ENCODE measurements around the gene PIK3CD.

Gene PIK3CD

DNA sequence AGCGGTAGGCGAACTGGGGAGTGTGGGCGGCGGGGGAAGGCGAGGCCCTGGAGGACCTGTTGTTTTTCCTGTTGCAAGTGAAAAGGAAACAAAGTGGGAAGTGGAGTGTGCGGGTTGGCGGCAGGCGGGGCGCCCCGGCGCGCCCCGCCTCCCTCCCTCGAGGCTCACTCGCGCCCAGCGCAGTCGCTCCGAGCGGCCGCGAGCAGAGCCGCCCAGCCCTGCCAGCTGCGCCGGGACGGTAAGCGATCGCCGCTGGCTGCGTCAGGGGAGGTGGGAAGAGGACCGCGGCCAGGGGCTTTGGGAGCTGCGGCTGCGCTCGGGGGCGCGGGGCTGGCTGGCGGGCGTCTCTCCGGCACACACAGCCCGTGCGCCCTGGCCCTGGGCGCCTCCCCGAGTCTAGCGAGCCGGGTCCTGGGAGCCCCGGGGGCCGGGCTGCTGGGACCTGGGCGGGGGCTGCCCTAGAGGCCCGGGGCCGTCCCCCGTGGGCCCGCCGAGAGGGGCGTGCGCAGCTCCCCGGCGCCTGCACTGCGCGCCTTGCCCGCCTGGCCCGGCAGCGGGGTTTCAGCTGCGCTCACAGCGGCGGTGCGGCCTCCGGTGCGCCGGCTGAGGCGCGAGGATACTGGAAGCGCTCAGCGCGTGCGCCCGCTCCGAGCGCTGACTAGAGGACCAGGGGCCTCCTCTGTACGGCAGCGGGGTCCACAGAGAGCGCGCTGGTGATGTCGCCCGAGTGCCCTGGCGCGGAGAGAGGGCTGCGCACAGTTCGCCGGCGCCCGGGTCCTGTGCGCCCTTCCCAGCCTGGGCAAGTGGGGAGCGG, at the start of gene PIK3CD:
PIK3CD (plus strand) TSS at position 167 of the 814 bp plus-strand sequence. CDS start 58,725 bp downstream, outside the sequence.
- DNase-seq (ENCODE audit: low spot score): no peak

DNA sequence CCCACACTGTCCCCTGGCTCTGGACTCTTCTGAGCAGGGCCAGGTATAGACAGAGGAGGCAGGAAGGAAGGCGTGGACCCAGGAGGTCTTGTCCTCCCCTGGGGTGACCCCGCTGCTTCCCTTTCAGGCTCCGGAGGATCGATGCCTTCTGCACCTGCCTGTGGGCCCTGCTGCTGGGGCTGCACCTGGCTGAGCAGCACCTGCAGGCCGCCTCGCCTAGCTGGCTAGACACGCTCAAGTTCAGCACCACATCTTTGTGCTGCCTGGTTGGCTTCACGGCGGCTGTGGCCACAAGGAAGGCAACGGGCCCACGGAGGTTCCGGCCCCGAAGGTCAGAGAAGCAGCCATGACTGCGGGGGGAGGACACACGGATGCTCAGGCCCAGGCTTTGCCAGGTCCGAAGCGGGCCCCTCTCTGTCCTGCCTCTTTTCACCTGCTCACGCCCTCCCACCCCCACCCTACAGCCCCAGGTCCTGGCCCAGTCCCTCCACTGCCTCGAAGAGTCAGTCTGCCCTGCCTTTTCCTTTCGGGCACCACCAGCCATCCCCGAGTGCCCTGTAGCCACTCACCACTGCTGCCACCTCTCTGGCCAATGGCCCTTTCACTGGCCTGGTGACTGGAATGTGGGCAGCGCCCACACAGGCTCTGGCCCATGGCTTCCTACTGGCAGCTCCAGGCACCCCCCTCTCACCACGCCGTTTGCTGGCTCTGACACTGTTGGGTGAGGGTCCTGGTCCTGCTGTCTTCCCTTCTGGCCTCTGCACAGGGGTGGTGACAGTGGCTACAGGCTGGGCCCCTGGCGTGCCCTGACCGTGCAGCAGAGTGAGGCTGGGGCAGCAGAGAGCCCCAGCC, 49.4 kb upstream of the PIK3CD start:
- DNase-seq (ENCODE audit: low spot score): no peak

DNA sequence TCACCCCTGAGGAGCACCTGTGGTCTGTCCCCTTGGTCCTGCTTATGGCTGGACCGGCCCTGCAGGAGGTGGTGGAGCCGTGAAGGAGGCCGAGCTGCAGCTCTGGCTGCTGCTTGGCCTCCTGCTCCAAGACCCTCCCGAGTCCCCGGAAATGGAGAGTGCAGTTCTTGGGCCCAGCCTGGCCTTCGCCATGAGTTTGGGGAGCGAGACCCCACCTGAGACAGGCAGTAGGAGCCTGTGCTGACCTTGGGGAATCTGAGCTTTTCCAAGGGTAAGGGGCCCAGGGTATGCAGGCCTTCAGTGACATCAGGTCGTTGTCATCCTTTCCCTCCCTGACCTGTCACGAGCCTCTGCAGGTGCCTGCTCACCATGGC, 48.8 kb upstream of the PIK3CD start:
- no peak for DNase-seq (ENCODE audit: low spot score)

DNA sequence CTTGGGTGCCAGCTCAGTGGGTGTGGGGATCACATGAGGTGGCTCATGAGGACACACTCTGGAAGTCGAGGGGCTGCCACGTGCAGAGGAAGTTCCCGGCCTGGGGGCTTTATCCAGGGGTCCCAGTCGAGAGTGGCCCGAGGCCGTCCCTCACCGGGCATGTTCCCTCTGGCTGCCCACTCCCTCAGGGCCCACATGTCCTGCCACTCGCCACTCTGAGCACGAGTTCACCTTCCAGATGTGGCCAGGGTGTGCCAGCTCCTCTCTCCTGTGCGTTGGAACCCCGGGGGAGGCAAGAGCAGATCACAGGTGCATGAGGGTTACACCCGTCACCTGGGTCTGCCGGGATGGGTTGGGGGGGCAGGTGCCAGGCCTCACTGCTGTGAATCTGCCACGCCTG, 48.2 kb upstream of the PIK3CD start:
- DNase-seq (ENCODE audit: low spot score): no peak

DNA sequence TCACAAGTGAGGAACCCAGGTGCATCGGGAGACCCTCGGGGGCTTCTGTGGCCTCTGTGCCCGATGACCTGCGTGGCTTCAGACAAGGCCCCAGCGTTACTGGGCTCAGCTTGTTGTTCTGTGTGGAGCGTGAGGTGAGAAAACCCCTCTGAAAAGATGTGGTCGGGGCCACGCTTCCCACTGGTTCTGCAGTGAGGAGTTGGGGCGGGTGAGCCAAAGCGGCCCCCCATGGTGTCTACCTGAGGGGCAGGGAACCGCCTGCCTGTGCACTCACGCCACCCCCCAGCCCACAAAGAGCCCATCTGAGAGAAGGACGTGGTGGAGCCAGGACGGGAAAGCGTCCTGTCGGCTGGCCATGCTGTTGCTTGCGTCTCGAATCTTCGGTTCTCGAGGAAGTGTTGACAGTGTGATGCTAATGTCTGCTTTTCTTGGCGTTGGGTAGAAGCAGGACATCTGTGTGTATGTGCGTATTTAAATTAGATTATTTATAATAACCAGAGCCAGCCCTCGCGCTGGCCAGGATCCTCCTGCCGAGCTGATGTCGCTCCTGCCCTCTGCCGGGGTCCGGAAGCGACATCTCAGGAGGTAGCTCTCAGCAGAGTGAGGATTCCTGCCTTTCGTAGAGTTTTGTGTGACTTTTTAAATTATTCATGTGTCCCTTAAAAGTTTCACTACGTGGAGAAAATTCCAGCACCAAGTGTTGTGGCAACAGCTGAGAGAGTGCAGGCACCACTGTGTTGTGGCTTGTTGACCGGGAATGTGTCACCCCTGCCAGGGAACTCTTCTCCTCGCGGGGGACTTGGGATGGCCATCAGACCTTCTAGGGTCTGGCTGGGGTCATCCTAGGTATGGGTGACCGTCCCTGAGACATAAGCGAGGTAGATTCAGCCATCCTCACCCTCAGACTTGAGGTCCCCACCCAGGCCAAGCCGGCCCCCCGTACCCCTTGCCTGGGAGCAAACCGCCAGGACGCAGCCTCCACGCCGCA, 47.5 kb upstream of the PIK3CD start:
- no peak for DNase-seq (ENCODE audit: low spot score)

DNA sequence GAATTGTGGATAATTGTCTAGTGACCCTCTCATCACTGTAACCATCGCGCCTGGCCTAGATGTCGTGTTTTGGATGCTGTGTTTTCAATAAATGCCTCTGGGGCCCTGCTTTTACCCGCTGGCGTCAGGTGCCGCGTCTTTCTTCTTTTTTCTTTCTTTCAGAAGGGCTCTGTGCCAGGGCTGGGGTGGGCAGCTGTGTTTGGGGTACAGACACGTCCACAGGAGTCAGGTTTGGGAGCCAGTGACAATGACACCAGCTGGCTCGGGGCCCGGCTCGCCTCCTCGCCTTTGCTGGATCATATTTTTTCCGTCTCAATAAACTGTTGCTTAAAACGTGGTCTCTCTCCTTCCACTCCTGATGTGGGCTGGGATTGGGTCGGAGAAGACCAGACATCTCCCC, 46.7 kb upstream of the PIK3CD start:
- no peak for DNase-seq (ENCODE audit: low spot score)

DNA sequence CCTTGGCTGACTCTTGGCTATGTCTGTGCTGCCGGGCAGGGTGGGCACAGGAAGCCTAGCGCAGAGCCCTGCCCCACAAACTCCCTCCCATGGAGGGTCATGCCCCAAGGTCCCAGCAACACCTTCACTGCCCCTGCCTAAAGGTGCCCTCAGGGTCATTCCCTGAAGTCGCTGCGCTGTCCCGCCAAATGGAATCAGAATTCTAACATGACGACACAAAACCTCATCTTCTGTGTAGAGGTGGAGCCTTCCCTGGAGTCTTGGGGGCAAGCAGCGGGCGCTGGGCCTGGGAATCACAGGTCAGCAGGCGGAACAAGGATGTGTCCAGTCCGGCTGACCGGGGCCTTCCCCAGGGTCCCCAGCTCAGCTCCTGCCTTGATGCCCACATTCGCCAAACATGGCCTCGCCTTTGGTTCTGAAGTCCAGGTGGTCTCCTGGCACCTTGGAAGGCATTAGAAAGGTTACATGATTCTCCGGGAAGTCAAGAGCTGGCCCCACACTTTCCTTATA, 45.5 kb upstream of the PIK3CD start:
- no peak for DNase-seq (ENCODE audit: low spot score)

DNA sequence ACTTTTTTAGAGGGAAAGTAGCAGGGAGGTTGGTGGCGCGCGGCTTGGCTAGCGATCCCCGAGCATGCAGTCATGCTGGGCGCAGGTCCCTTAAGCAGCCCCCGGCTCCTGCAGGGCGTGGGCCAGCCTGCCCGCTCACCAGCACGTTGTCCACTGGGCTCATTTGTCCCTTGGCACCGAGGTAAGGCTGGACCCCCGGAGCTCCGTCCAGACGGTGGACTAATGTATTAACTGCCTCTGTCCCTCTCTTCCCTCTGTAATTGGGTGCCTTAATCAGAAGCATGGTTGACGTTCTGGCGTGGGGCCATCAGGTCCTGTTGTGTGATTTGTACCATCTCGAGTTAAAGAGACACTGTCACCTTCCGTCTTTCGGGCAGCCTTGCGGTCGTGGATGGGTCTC, 45.1 kb upstream of the PIK3CD start:
- no peak for DNase-seq (ENCODE audit: low spot score)

DNA sequence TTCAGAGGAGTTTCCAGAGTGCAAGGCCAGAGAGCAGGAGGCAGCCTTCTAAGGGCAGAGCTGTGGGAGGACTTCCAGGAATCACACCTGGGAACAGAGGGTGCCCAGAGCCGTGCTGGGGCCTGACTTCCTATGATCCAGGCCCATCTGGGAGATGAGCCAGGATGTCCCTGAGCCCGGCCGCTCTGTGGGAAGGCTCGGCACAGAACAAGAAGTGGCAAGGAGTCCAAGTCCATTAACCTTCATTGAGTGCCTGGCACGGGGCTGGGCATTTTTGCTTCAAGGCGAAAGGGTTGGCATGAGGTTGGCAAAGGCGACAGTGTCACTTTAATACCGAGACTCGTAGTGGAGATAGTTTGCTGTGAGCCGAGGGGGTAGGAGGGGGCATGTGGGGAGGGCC, 44.6 kb upstream of the PIK3CD start:
- no peak for DNase-seq (ENCODE audit: low spot score)

DNA sequence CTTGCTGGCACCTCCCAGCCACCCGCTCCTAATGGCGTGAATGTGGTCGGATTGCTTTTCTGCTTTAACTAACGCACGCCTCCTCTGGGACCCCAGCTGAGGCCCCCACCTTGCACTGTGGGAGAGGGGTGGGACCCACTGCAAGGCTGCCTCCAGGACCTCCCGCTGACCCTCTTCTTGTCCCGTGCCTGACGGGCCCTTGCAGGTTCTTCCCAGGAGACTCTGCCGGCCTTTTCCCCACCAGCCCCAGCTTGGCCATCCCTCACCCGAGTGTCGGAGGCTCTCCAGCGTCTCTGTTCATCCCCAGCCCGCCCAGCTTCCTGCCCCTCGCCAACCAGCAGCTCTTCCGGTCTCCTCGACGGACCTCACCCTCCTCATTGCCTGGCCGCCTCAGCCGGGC, 44.2 kb upstream of the PIK3CD start:
- no peak for DNase-seq (ENCODE audit: low spot score)

DNA sequence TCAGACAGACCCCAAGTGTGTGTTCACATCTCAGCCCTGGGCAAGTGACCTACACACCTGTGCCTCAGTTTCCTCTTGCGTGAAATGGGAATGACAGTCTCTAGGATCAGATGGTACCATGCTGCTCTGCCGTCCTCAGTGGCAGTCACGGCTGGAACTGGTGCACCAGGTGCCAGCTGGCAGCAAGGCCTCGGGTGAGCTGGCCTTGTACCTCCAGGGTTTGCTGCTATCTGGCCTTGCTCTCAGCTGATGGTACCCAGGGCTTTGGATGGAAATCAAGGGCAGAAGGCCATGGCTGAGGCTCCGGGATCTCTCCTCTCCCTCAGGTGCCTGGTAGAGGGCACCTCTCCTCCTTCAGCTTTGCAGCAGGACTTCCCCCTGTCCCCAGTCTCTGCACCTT, 41.5 kb upstream of the PIK3CD start:
- no peak for DNase-seq (ENCODE audit: low spot score)

DNA sequence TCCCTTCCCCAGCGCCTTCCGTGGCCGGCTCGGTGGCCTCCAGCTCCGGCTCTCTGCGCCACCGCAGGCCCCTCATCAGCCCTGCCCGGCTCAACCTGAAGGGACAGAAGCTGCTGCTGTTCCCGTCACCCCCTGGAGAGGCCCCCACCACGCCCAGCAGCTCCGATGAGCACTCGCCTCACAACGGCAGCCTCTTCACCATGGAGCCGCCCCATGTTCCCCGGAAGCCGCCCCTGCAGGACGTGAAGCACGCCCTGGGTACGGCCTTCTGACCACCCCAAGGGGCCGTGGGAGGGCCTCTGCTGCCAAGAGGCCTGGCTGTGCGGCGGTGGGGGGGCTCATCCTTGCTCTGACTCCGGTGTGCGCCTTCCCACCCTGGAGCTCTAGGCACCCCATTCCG, 41.0 kb upstream of the PIK3CD start:
- DNase-seq (ENCODE audit: low spot score): no peak

DNA sequence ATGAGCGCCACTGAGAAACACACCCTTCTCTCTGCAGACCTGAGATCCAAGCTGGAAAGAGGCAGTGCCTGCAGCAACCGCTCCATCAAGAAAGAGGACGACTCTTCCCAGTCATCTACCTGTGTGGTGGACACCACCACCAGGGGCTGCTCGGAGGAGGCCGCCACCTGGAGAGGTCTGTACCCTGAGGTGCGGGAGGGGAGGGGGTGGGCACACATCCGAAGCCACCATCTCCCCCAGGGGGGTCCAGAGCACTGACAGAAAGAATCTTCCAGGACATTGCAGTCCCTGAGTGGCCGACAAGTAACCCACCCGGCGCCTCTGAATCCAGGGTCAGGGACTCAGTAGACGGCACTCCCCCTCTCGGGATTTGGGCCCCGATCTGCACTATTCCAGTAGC, 39.8 kb upstream of the PIK3CD start:
- no peak for DNase-seq (ENCODE audit: low spot score)

DNA sequence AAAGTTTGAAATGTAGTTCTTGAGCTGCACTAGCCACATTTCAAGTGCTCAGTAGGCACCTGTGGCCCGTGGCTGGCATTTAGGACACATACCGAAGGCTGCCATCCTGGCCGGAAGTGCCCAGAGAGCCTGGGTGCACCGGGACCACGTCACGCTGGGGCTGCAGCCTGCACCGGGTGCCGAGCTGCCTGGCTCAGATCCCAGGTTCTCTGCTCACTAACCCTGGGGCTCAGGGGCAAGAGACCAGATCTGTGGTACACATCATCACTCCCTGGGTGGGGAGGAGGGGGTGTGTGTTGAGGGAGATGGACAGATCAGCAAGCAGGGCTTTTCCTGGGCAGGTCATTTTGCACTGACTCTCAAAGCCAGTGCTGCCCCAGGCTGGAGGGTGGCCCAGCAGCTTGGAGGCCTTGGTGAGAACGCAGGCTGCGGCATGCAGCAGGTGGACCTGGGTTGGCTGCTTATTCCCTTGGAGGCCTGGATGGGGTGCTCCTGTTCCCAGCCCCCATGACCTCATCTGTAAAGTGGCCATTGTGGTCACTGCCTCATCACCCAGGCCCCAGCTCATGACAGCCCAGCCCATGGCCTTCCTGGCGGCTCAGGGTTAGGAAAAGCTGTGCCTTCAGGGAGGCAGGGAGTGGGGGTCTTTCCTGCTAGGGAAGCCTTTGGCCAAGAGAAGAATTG, 39.2 kb upstream of the PIK3CD start:
- DNase-seq (ENCODE audit: low spot score): no peak

DNA sequence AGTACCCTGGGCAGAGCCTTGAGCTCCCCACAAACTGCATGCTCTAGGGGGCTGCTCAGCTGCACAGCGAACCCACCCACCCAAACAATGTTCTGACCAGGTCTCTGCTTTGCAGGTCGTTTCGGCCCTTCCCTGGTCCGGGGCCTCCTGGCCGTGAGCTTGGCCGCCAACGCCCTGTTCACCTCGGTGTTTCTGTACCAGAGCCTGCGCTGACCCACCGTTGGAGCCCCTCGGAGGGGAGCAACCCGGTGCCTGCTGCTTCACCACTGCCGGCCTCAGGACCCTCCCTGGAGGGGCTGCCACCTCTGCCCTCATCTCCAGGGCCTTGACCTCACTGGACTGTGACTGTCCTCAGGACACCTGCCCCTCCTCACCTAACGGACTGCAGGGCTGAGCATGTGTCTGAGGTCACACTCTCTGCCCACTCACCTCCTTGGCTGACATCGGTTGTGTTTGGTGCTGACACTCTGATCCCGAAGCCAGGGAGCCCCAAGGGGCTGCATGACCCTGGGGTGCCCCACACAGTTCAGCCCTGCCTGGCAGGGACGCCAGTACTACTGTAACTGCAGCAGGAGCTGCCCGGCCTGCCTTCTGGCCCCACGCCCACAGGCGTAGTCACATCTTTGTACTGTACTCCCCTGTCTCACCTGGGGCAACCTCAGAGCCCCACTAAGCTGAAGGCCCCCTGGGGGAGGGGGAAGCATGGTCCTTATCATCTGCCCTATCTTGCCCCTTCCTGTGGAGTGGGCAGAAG, 38.5 kb upstream of the PIK3CD start:
- DNase-seq (ENCODE audit: low spot score): no peak

DNA sequence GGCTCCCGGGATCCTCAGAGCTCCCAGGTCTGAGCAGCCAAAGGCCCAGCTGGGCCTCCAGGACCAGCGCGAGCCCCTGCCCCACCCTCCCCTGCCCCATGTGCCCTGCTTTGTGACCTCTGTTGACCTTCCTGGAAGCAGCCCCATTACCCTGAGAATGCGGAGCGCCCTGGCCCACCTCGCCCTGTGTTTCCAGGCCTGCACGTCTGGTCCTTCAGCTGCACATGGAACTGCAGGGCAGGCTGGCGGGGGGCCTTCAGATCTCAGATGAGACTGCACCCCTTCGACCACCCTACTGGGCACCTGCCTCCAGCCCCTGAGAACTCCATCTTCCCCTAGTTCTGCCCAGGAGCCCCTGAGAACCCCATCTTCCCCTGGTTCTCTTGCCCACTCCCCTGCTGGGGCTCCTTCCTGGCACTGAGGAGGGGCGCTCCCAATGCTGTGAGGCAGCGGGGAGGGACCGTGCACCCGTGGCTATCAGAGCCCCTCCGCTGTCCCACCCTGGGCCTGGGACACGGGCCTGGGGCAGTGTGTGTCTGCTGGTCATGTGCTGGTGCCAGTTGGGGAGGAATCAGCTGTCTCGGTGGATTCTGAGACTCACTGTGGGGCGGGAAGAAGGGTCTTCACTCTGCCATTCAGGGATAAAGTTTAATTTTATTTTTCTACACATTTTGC, 37.8 kb upstream of the PIK3CD start:
- no peak for DNase-seq (ENCODE audit: low spot score)

DNA sequence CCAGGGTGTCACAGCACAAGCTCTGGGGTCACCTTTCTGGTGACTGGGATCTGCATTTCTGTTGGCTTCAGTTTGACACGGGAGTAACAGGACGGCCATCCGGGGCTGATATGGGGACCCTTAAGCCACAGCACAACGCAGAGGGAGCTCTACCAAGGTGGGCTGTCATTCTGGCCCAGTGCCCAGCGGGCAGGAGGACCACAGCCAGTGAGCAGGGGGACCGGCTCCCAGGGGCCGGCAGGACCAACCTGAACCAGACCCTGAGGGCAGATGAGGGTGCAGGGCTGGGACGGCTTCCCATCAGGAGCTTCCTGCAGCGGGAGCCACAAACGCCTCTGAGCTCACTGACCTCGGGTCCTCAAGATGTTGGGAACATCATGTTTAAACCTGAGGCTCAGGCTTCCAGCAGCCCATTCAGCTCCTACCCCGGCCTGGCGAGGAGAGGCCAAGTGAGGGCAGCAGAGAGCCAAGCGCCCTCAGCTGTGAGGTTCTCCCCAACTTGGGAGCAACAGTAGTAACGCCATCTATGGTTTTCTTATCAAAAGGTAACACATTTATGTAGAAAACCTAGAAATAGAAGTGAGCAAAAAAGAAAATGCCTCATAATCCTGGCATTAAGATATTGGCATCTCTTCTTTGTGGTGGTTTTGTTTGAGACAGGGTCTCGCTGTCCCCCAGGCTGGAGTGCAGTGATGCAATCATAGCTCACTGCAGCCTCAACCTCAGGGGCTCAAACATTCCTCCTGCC, 36.0 kb upstream of the PIK3CD start:
- DNase-seq (ENCODE audit: low spot score): peak; percentile 76

DNA sequence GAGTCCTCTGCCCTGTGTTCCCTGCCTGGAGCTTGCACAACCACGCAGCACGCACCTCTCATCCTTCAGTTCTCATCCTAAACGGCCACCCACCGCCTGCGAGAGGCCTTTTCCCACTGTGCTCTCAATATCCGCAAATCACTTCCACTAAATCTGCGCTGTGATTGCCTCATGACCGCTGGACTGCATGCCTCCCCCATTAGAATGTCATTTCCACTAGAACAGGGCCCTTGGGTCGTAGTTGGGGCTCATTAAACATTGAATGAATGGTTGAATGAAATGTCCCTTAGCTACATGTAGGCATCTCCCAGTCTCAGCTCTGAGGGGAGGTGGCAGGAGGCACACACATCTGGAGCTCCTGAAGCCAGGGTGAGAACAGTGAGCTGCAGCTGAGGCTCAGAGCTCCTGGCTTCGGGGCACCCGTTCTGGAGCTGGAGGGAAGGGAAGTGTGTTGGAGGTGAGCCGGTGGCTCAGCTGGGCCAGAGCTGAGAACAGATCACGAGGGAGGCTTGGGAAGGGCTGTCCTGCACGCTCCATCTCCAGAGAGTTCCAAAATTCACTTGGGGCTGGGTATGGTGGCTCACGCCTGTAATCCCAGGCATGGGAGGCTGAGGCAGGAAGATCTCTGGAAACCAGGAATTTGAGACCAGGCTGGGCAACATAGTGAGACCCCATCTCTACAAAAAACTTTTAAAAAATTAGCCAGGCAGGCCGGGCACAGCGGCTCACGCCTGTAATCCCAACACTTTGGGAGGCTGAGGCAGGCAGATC, 32.4 kb upstream of the PIK3CD start:
- DNase-seq (ENCODE audit: low spot score): no peak

DNA sequence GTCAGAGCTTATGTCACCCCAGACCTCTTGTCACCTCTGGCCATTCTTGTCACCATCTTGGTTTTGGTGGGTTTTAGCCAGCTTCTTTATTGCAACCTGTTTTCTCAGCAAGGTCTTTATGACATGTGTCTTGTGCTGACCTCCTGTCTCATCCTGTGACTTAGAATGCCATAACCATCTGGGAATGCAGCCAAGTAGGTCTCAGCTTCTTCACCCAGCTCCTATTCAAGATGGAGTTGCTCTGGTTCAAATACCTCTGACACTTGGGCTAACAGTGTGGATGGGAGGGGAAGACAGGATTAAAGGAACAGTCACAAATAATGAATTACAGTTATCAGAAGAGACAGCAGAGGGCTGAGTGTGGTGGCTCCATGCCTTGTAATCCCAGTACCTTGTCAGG, 30.5 kb upstream of the PIK3CD start:
- DNase-seq (ENCODE audit: low spot score): no peak

Data from RKO (cell line).